ENCODE results near the gene ANKRD18A.

DNA sequence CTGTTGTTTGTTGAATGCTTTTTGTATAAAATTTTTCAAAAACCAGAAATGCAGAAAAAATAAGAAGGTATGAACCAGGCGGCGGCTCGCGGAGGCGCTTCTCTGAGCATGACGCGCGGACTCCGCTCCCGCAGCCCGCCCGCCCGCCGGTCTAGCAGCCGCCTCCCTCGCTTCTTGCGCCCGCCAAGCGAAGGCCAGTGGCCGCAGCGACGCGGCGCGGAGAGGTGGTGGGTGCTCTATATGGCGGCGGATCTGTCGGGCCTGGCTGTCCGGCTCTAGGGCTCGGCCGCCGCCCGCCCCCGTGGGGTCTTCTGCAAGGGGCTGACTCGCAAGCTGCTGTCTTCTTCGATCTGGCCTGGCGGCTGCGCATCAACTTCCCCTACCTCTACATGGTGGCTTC is 93.8 kb downstream of the ANKRD18A start:
- TF ChIP-seq CTCF (IDR thresholded peaks at IDR 0.05; ENCODE audit: low read length) (no peak), EZH2 (IDR thresholded peaks at IDR 0.05; ENCODE audit: borderline replicate concordance, low read length) (no peak)

Data from OCI-LY1 (cell line).